Keratinocyte (primary cell): ENCODE results near the gene LPGAT1. TPM values are rescaled to one million over a fixed set of nuclear protein-coding genes. Genes with fewer than 3 reads are reported as not detected.

Experiments used
- DNase-seq: peaks from one replicate; pipeline ENCODE4 v3.0.0-alpha.2; 2011; ENCODE audit warnings: low read depth, missing footprints, low spot score
- FAIRE-seq: peaks from 2 replicates; lab custom pipeline; 2011; peaks lifted over from hg19 to GRCh38; lab: Jason Lieb, UNC
- H2AFZ ChIP-seq: 2 replicates; pipeline ENCODE4 v1.6.0; 2012; ENCODE audit warnings: low read length, control low read depth, inconsistent platforms; ENCODE audit not compliant: control insufficient read depth
- H3K27ac ChIP-seq: 2 replicates; pipeline ENCODE4 v1.5.1; 2011; ENCODE audit warnings: low read length; ENCODE audit not compliant: control insufficient read depth, insufficient read depth
- H3K27me3 ChIP-seq: 3 replicates; pipeline ENCODE4 v1.6.0; 2011; ENCODE audit warnings: low read length; ENCODE audit not compliant: control insufficient read depth, insufficient read depth; ENCODE audit errors: extremely low read depth
- H3K36me3 ChIP-seq, 2 experiments: 2 replicates in 1 of 2; 3 replicates in 1 of 2; pipeline ENCODE4 v1.5.1; 2011; ENCODE audit warnings: low read length in 2 of 2, mild to moderate bottlenecking in 1 of 2; ENCODE audit not compliant: control insufficient read depth in 2 of 2, insufficient read depth in 2 of 2; ENCODE audit errors: extremely low read depth in 1 of 2
- H3K4me1 ChIP-seq: 3 replicates; pipeline ENCODE4 v1.5.1; 2011; ENCODE audit warnings: low read length; ENCODE audit not compliant: control insufficient read depth, insufficient read depth; ENCODE audit errors: extremely low read depth
- H3K4me2 ChIP-seq: 3 replicates; pipeline ENCODE4 v1.6.0; 2011; ENCODE audit warnings: low read depth, low read length; ENCODE audit not compliant: control insufficient read depth, insufficient read depth; ENCODE audit errors: extremely low read depth
- H3K4me3 ChIP-seq, 3 experiments: fragments of 200-600 bp in 1 of 3; sonication (generic) in 1 of 3; 2 replicates in 2 of 3; 3 replicates in 1 of 3; pipeline ENCODE4 v1.5.1; 2011 to 2016; ENCODE audit warnings: low read length in 3 of 3, mild to moderate bottlenecking in 3 of 3, control low read depth in 2 of 3, inconsistent platforms in 1 of 3, low read depth in 1 of 3, mixed read lengths in 1 of 3, mixed run types in 1 of 3, moderate library complexity in 1 of 3; ENCODE audit not compliant: control insufficient read depth in 2 of 3, insufficient read depth in 2 of 3; ENCODE audit errors: extremely low read depth in 1 of 3
- H3K79me2 ChIP-seq: 2 replicates; pipeline ENCODE4 v1.6.0; 2012; ENCODE audit warnings: low read length; ENCODE audit not compliant: control insufficient read depth, insufficient read depth
- H3K9ac ChIP-seq: 3 replicates; pipeline ENCODE4 v1.6.0; 2011; ENCODE audit warnings: low read length; ENCODE audit not compliant: control insufficient read depth, insufficient read depth; ENCODE audit errors: extremely low read depth
- H3K9me1 ChIP-seq: 3 replicates; pipeline ENCODE4 v1.6.0; 2011; ENCODE audit warnings: low read length; ENCODE audit not compliant: control insufficient read depth, insufficient read depth; ENCODE audit errors: extremely low read depth
- H3K9me3 ChIP-seq: 2 replicates; pipeline ENCODE4 v1.5.1; 2012; ENCODE audit warnings: low read depth, low read length; ENCODE audit not compliant: control insufficient read depth
- H4K20me1 ChIP-seq: 3 replicates; pipeline ENCODE4 v1.6.0; 2011; ENCODE audit warnings: low read length; ENCODE audit not compliant: control insufficient read depth, insufficient read depth; ENCODE audit errors: extremely low read depth
- EZH2 ChIP-seq: IDR thresholded peaks from one replicate; pipeline ENCODE4 v1.6.1; 2012; ENCODE audit warnings: inconsistent platforms, mild to moderate bottlenecking, low read length, moderate library complexity
- dilution Hi-C: fragments of 300-500 bp; cut with MboI; formaldehyde crosslinking; loops from one replicate; pipeline ENCODE4 v1.7.0; 2020; ENCODE audit warnings: low sequenced_read_pairs; ENCODE audit not compliant: extremely low pct_ligation_motif_present
- polyA plus RNA-seq, 5 experiments: library from polyadenylated mRNA; depleted of rRNA in 3 of 5; stranded (reverse) in 3 of 5; stranded (forward) in 1 of 5; unstranded in 1 of 5; fragments of >200 nt; gene quantifications; 1 replicate in 1 of 5; 2 replicates in 3 of 5; 3 replicates in 1 of 5; pipeline versions ENCODE4 v1.2.1 to v1.2.3, GENCODE V29; 2011 to 2012; ENCODE audit warnings: missing spikeins in 2 of 5, low read depth in 1 of 5, low replicate concordance in 1 of 5
- TF ChIP-seq, protein P1 (sequence below), 3 experiments: IDR thresholded peaks in 1 of 3; conservative IDR thresholded peaks in 1 of 3; optimal IDR thresholded peaks in 1 of 3; 2 replicates in 2 of 3; 3 replicates in 1 of 3; pipeline versions ENCODE3 to v1.5.1; 2011; ENCODE audit warnings: low read length in 3 of 3, mild to moderate bottlenecking in 3 of 3, moderate library complexity in 2 of 3, control low read depth in 1 of 3, inconsistent platforms in 1 of 3; ENCODE audit not compliant: insufficient read depth in 2 of 3; ENCODE audit errors: extremely low read depth in 1 of 3

LPGAT1 gene
- polyA plus RNA-seq, 1 donor (not counting 4 experiments of a cell fraction or from before 2014, with no cell fraction given) = 14.7 TPM

DNA sequence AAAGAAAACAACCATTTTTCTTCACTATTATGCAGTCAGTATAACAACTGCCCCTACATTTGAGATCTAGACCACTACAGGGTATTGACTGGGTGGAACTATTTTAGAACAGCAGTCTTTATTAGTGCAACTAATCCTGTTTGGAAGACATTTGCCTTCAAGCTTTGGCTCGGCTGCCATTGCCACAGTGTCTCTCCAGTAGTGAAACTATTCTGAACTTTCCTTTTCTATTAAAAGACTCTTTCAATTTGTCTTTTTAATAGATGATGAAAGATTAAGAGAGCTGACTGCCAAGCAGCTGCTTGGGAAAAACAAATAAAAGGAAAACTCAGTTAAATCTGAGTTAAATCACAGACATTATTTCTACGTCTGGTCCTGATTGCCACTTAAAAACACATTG, 49.3 kb downstream of the LPGAT1 start:
- Histone ChIP-seq H3K4me3 (no peak overlapping the region), H3K27ac (no peak overlapping the region), H3K9ac (no peak overlapping the region), H4K20me1 (no peaks in the 10 kb centered on the region), H3K79me2 (no peaks in the 10 kb centered on the region), H3K4me1 (no peaks in the 10 kb centered on the region), H2AFZ (no peak overlapping the region), H3K36me3 (no peaks in the 10 kb centered on the region), H3K4me2 (no peak overlapping the region), H3K27me3 (no peaks in the 10 kb centered on the region), H3K9me3 (no peaks in the 10 kb centered on the region), H3K9me1 (no peaks in the 10 kb centered on the region)
- TF ChIP-seq, protein P1, sequence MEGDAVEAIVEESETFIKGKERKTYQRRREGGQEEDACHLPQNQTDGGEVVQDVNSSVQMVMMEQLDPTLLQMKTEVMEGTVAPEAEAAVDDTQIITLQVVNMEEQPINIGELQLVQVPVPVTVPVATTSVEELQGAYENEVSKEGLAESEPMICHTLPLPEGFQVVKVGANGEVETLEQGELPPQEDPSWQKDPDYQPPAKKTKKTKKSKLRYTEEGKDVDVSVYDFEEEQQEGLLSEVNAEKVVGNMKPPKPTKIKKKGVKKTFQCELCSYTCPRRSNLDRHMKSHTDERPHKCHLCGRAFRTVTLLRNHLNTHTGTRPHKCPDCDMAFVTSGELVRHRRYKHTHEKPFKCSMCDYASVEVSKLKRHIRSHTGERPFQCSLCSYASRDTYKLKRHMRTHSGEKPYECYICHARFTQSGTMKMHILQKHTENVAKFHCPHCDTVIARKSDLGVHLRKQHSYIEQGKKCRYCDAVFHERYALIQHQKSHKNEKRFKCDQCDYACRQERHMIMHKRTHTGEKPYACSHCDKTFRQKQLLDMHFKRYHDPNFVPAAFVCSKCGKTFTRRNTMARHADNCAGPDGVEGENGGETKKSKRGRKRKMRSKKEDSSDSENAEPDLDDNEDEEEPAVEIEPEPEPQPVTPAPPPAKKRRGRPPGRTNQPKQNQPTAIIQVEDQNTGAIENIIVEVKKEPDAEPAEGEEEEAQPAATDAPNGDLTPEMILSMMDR (optimal IDR thresholded peaks at IDR 0.05 in 1 of 3, IDR thresholded peaks at IDR 0.05 in 1 of 3, conservative IDR thresholded peaks at IDR 0.05 in 1 of 3; ENCODE audit: extremely low read depth in 1 of 3, insufficient read depth in 2 of 3, low read length in 3 of 3) = no peak
- TF ChIP-seq EZH2 = no peak
- DNase-seq (no peak), FAIRE-seq (no peak)
- dilution Hi-C loops = no loop called here

DNA sequence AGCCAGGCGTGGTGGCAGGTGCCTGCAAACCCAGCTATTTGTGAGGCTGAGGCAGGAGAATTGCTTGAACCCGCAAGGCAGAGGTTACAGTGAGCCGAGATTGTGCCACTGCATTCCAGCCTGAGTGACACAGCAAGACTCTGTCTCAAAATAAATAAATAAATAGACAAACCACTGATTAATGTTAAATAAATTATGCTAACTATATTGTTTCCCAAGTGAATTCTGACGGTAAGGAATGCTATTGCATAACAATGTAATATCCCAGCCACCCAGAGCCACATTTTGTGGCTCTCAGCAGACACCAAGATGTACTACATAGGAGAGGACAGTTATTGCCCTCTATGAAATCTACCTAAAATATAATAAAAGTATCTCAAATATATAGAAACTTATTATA, 55.4 kb downstream of the LPGAT1 start:
- no peaks in the 10 kb centered on the region for H3K4me1 ChIP-seq
- H3K4me3 ChIP-seq = no peak overlapping the region
- dilution Hi-C loops = no loop called here
- H3K79me2 ChIP-seq = no peaks in the 10 kb centered on the region
- H2AFZ ChIP-seq = no peak overlapping the region
- H3K9me1 ChIP-seq = no peaks in the 10 kb centered on the region
- FAIRE-seq (no peak), DNase-seq (no peak)
- no peak overlapping the region for H3K9ac ChIP-seq
- H3K36me3 ChIP-seq = no peaks in the 10 kb centered on the region
- H3K9me3 ChIP-seq = no peaks in the 10 kb centered on the region
- TF ChIP-seq, protein P1 (optimal IDR thresholded peaks at IDR 0.05 in 1 of 3, IDR thresholded peaks at IDR 0.05 in 1 of 3, conservative IDR thresholded peaks at IDR 0.05 in 1 of 3; ENCODE audit: extremely low read depth in 1 of 3, insufficient read depth in 2 of 3, low read length in 3 of 3) = no peak
- no peak for TF ChIP-seq EZH2
- no peaks in the 10 kb centered on the region for H4K20me1 ChIP-seq
- no peaks in the 10 kb centered on the region for H3K27me3 ChIP-seq
- no peak overlapping the region for H3K27ac ChIP-seq
- no peak overlapping the region for H3K4me2 ChIP-seq
